Stimulated activated memory B cell treated with anti-CD40 and anti-IgM and Interleukin-4, amounts not matched to agents 10 μg/mL and 1 μg/mL and 100 μg/mL, for 72 hours (primary cell): ENCODE data around the gene SPDL1.

Experiments
- ATAC-seq: fragments of 150-1000 bp; cut with Tn5 transposase; 2 replicates; pipeline ENCODE4 v1.10.0; 2021
- H3K27ac Mint-ChIP-seq: one replicate; pipeline ENCODE4 v1.8.0; 2022; ENCODE audit warnings: mild to moderate bottlenecking, mixed read lengths
- H3K27me3 Mint-ChIP-seq: one replicate; pipeline ENCODE4 v1.8.0; 2022; ENCODE audit warnings: mixed read lengths
- H3K36me3 Mint-ChIP-seq: one replicate; pipeline ENCODE4 v1.8.0; 2022; ENCODE audit warnings: mixed read lengths
- H3K4me1 Mint-ChIP-seq: one replicate; pipeline ENCODE4 v1.8.0; 2022; ENCODE audit warnings: mixed read lengths
- H3K4me3 Mint-ChIP-seq: one replicate; pipeline ENCODE4 v1.8.0; 2022; ENCODE audit warnings: mild to moderate bottlenecking, moderate library complexity, mixed read lengths
- H3K9me3 Mint-ChIP-seq: one replicate; pipeline ENCODE4 v1.8.0; 2022; ENCODE audit warnings: mixed read lengths

SPDL1 gene

GRCh38 chr5:169583424-169584220, at the start of gene SPDL1:
TSS of gene SPDL1 (plus strand) at chr5:169583773. CDS start at chr5:169588417, 4,644 bp downstream.
- ATAC-seq: peak; percentile 96
- peaks cover 29% of the 10 kb centered on the region for H3K4me1 Mint-ChIP-seq
- H3K4me3 Mint-ChIP-seq: peak within 1 kb of the TSS; percentile 93
- H3K27ac Mint-ChIP-seq: peak within 1 kb of the TSS; percentile 93
- peaks cover 19% of the 10 kb centered on the region for H3K36me3 Mint-ChIP-seq
- H3K9me3 Mint-ChIP-seq: no peaks in the 10 kb centered on the region
- no peaks in the 10 kb centered on the region for H3K27me3 Mint-ChIP-seq

- Mint-ChIP-seq H3K4me3 (no peak overlapping the region), H3K9me3 (no peaks in the 10 kb centered on the region), H3K27ac (no peak overlapping the region), H3K27me3 (peaks cover 25% of the 10 kb centered on the region), H3K36me3 (no peaks in the 10 kb centered on the region), H3K4me1 (no peaks in the 10 kb centered on the region)
- ATAC-seq: no peak
These were observed 49.2 kb upstream of the SPDL1 start for GRCh38 chr5:169534311-169534880.

GRCh38 chr5:169534939-169535338, 48.6 kb upstream of the SPDL1 start:
- Mint-ChIP-seq H3K4me3 (no peak overlapping the region), H3K27ac (no peak overlapping the region), H3K4me1 (no peaks in the 10 kb centered on the region), H3K9me3 (no peaks in the 10 kb centered on the region), H3K36me3 (no peaks in the 10 kb centered on the region), H3K27me3 (peaks cover 20% of the 10 kb centered on the region)
- ATAC-seq: no peak

GRCh38 chr5:169538944-169539343, 44.6 kb upstream of the SPDL1 start:
- no peak for ATAC-seq
- H3K36me3 Mint-ChIP-seq: no peaks in the 10 kb centered on the region
- H3K4me3 Mint-ChIP-seq: no peak overlapping the region
- H3K4me1 Mint-ChIP-seq: no peaks in the 10 kb centered on the region
- no peaks in the 10 kb centered on the region for H3K9me3 Mint-ChIP-seq
- H3K27me3 Mint-ChIP-seq: peaks cover 8% of the 10 kb centered on the region
- H3K27ac Mint-ChIP-seq: no peak overlapping the region

- Mint-ChIP-seq H3K27me3 (peaks cover 19% of the 10 kb centered on the region), H3K27ac (no peak overlapping the region)
These were observed 40.8 kb upstream of the SPDL1 start for GRCh38 chr5:169542811-169543210.

GRCh38 chr5:169544264-169544950, 39.2 kb upstream of the SPDL1 start:
- H3K27me3 Mint-ChIP-seq: peaks cover 35% of the 10 kb centered on the region
- no peak for ATAC-seq
- H3K4me1 Mint-ChIP-seq: no peaks in the 10 kb centered on the region
- no peaks in the 10 kb centered on the region for H3K9me3 Mint-ChIP-seq
- H3K4me3 Mint-ChIP-seq: no peak overlapping the region
- H3K27ac Mint-ChIP-seq: no peak overlapping the region
- H3K36me3 Mint-ChIP-seq: no peaks in the 10 kb centered on the region

More at GRCh38 chr5:169542811-169543210, 40.8 kb upstream of the SPDL1 start:
- H3K9me3 Mint-ChIP-seq: no peaks in the 10 kb centered on the region
- H3K4me1 Mint-ChIP-seq: no peaks in the 10 kb centered on the region
- no peaks in the 10 kb centered on the region for H3K36me3 Mint-ChIP-seq
- ATAC-seq: no peak
- no peak overlapping the region for H3K4me3 Mint-ChIP-seq

- Mint-ChIP-seq H3K27ac (no peak overlapping the region), H3K4me1 (no peaks in the 10 kb centered on the region)
These were observed 37.8 kb upstream of the SPDL1 start for GRCh38 chr5:169545762-169546161.

GRCh38 chr5:169546346-169546745, 37.2 kb upstream of the SPDL1 start:
- H3K4me3 Mint-ChIP-seq: no peak overlapping the region
- H3K4me1 Mint-ChIP-seq: no peaks in the 10 kb centered on the region

More at GRCh38 chr5:169545762-169546161, 37.8 kb upstream of the SPDL1 start:
- Mint-ChIP-seq H3K9me3 (no peaks in the 10 kb centered on the region), H3K36me3 (no peaks in the 10 kb centered on the region), H3K27me3 (peaks cover 48% of the 10 kb centered on the region), H3K4me3 (no peak overlapping the region)
- ATAC-seq: no peak

GRCh38 chr5:169547508-169547907, 36.1 kb upstream of the SPDL1 start:
- no peaks in the 10 kb centered on the region for H3K9me3 Mint-ChIP-seq
- no peak for ATAC-seq
- H3K27ac Mint-ChIP-seq: no peak overlapping the region
- H3K4me1 Mint-ChIP-seq: no peaks in the 10 kb centered on the region
- H3K36me3 Mint-ChIP-seq: no peaks in the 10 kb centered on the region
- no peak overlapping the region for H3K4me3 Mint-ChIP-seq
- H3K27me3 Mint-ChIP-seq: peaks cover 66% of the 10 kb centered on the region

More at GRCh38 chr5:169546346-169546745, 37.2 kb upstream of the SPDL1 start:
- no peak for ATAC-seq
- peaks cover 54% of the 10 kb centered on the region for H3K27me3 Mint-ChIP-seq
- no peak overlapping the region for H3K27ac Mint-ChIP-seq
- no peaks in the 10 kb centered on the region for H3K9me3 Mint-ChIP-seq
- no peaks in the 10 kb centered on the region for H3K36me3 Mint-ChIP-seq

GRCh38 chr5:169548315-169548714, 35.3 kb upstream of the SPDL1 start:
- Mint-ChIP-seq H3K9me3 (peaks cover 5% of the 10 kb centered on the region), H3K4me3 (no peak overlapping the region), H3K4me1 (no peaks in the 10 kb centered on the region), H3K27ac (no peak overlapping the region), H3K27me3 (peaks cover 74% of the 10 kb centered on the region), H3K36me3 (no peaks in the 10 kb centered on the region)
- no peak for ATAC-seq

- H3K36me3 Mint-ChIP-seq: no peaks in the 10 kb centered on the region
- no peaks in the 10 kb centered on the region for H3K4me1 Mint-ChIP-seq
- no peak for ATAC-seq
- H3K4me3 Mint-ChIP-seq: no peak overlapping the region
- no peak overlapping the region for H3K27ac Mint-ChIP-seq
- H3K27me3 Mint-ChIP-seq: peaks cover 79% of the 10 kb centered on the region
- H3K9me3 Mint-ChIP-seq: peaks cover 7% of the 10 kb centered on the region
These were observed 34.0 kb upstream of the SPDL1 start for GRCh38 chr5:169549453-169550100.

GRCh38 chr5:169550227-169550626, 33.3 kb upstream of the SPDL1 start:
- Mint-ChIP-seq H3K27me3 (peaks cover 73% of the 10 kb centered on the region), H3K9me3 (peaks cover 7% of the 10 kb centered on the region), H3K4me3 (no peak overlapping the region), H3K36me3 (no peaks in the 10 kb centered on the region), H3K27ac (no peak overlapping the region), H3K4me1 (no peaks in the 10 kb centered on the region)
- ATAC-seq: no peak

- ATAC-seq: no peak
- Mint-ChIP-seq H3K4me3 (no peak overlapping the region), H3K36me3 (no peaks in the 10 kb centered on the region), H3K4me1 (no peaks in the 10 kb centered on the region), H3K9me3 (peaks cover 7% of the 10 kb centered on the region), H3K27ac (no peak overlapping the region), H3K27me3 (peaks cover 73% of the 10 kb centered on the region)
These were observed 32.4 kb upstream of the SPDL1 start for GRCh38 chr5:169551146-169551545.

- H3K36me3 Mint-ChIP-seq: no peaks in the 10 kb centered on the region
- no peak for ATAC-seq
- peaks cover 73% of the 10 kb centered on the region for H3K27me3 Mint-ChIP-seq
- H3K9me3 Mint-ChIP-seq: peaks cover 7% of the 10 kb centered on the region
- H3K27ac Mint-ChIP-seq: no peak overlapping the region
- H3K4me1 Mint-ChIP-seq: no peaks in the 10 kb centered on the region
- H3K4me3 Mint-ChIP-seq: no peak overlapping the region
These were observed 31.9 kb upstream of the SPDL1 start for GRCh38 chr5:169551696-169552095.

- Mint-ChIP-seq H3K27me3 (peaks cover 60% of the 10 kb centered on the region), H3K4me1 (no peaks in the 10 kb centered on the region), H3K27ac (no peak overlapping the region), H3K36me3 (peaks cover 4% of the 10 kb centered on the region), H3K4me3 (no peak overlapping the region), H3K9me3 (peaks cover 19% of the 10 kb centered on the region)
- ATAC-seq: no peak
These were observed 29.3 kb upstream of the SPDL1 start for GRCh38 chr5:169554251-169554650.
